Ectodermal cell (in vitro differentiated cells): Measurements from ENCODE around the gene CRTC1.
A peak's percentile ranks its signal among the peaks of the same experiment; 100 is the strongest.

Experiments
- H3K27ac ChIP-seq: 2 replicates; pipeline ENCODE4 v1.7.0; 2013; ENCODE audit warnings: mild to moderate bottlenecking, low read depth, low read length; ENCODE audit not compliant: insufficient read depth, poor library complexity, severe bottlenecking
- H3K27me3 ChIP-seq: 2 replicates; pipeline ENCODE4 v1.7.0; 2013; ENCODE audit warnings: mild to moderate bottlenecking, low read length; ENCODE audit not compliant: insufficient read depth, control insufficient read depth, poor library complexity, severe bottlenecking
- H3K36me3 ChIP-seq: one replicate; pipeline ENCODE4 v1.7.0; 2013; ENCODE audit warnings: low read length; ENCODE audit not compliant: control insufficient read depth, insufficient read depth
- H3K4me1 ChIP-seq: one replicate; pipeline ENCODE4 v1.7.0; 2013; ENCODE audit warnings: low read length; ENCODE audit not compliant: control insufficient read depth, insufficient read depth
- H3K4me3 ChIP-seq: 2 replicates; pipeline ENCODE4 v1.7.0; 2013; ENCODE audit warnings: low read depth, low read length, control low read depth; ENCODE audit not compliant: insufficient read depth
- H3K9me3 ChIP-seq: 2 replicates; pipeline ENCODE4 v1.7.0; 2013; ENCODE audit warnings: mild to moderate bottlenecking, low read length, moderate library complexity; ENCODE audit not compliant: control insufficient read depth
- WGBS, 2 experiments: methylation state at CpG; one replicate each; pipeline ENCODE4 v1.1.7; 2013; ENCODE audit warnings: missing lambda C conversion rate in 2 of 2; 5-methylcytosine and 5-hydroxymethylcytosine counted together

CRTC1 gene

GRCh38 chr19:18784786-18785120 is 101.3 kb downstream of the CRTC1 start:
- peaks cover 100% of the 10 kb centered on the region for H3K27me3 ChIP-seq
- H3K4me3 ChIP-seq = no peak overlapping the region
- H3K4me1 ChIP-seq = peaks cover 8% of the 10 kb centered on the region
- no peak overlapping the region for H3K27ac ChIP-seq
- H3K9me3 ChIP-seq = no peaks in the 10 kb centered on the region
- no peaks in the 10 kb centered on the region for H3K36me3 ChIP-seq
- 82% methylated on average over 16 of the region's 16 CpGs for whole genome bisulfite sequencing, 2 experiments

DNA sequence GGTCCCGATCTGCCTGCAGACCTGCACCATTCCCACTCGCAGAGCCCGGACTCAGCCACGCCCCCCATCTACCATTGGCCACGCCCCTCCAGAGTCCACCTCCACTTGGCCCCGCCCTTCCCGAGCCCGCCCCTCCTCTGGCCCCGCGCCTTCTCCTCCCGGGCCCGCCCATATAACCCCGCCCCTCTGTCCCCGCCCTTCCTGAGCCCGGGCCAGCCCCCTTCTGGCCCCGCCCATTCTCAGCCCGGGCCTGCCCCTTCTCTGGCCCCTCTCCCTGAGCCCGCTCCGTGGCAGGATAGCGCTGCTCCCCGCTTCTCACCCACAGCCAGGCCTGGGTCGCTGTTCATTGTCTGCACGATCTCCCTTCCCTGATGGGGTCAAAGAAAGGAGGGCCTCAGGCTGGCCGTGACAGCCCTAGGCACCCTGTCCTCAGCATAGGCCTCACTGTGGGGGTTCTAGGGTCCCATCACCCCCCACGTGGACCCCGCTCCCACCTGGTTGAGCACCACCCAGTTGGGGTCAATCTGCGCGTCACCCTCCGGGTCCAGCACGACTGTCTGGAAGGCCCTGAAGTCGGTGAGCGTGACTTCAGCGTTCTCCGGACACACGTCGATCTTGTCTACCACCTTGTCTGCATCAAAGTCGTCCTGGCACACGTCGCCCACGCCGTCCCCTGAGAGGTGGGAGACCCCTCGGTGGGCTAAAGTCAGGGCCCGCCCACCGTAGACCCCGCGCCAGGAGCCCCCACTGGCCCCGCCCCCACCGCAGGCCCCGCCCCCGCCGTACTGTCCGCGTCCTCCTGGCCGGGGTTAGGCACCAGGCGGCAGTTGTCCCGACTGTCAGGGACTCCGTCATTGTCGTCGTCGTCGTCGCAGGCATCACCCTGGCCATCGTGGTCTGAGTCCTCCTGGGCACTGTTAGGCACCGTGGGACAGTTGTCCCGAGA is 102.0 kb downstream of the CRTC1 start:
- Histone ChIP-seq H3K36me3 (no peaks in the 10 kb centered on the region), H3K4me1 (peaks cover 9% of the 10 kb centered on the region), H3K27me3 (peaks cover 100% of the 10 kb centered on the region), H3K4me3 (peak overlapping the region; percentile 13), H3K27ac (no peak overlapping the region), H3K9me3 (no peaks in the 10 kb centered on the region)
- 13 to 14% methylated on average over 65 of the region's 65 CpGs for WGBS, 2 experiments

DNA sequence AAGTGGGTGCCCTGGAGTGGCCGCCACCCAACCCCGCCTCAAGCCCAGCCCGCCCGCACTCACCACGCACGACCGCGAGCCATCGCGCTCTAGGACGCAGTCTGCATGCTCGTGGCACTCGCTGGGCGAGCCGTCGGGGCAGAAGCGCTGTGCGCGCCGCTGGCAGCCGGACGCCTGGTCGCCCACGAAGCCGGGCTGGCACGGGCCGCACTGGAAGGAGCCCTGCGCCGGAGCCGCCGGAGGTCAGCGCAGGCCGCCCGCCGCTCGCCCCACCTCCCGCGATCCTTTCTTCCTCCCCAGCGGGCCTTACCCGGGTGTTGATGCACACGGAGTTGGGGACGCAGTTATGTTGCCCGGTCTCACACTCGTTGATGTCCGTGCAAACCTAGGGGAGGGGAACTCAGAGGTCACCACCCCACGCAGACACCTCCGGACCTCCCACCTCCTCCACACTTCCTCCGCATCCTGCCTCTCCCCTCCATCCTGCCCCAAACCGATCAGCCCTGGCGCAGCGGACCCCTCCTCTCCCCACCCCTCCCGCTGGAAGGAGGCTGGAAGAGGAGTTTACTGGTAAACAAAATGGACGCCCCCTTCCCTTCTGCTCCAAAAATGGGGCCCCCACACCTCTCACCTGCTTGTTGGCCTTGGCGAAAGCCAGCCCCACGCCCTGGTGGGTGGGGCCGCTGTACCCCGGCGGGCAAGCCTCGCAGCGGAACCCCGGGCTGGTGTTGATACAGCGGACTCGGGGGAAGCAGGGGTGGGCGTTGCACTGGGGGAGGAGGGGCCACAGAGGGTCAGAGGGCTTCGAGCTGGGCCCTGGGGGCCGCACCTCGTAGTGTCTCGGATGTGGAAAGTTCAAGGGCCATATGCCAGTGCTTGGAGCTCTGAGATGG is 105.3 kb downstream of the CRTC1 start:
- WGBS, 2 experiments = 7% methylated on average over 68 of the region's 68 CpGs
- Histone ChIP-seq H3K27ac (no peak overlapping the region), H3K36me3 (no peaks in the 10 kb centered on the region), H3K4me1 (peaks cover 9% of the 10 kb centered on the region), H3K4me3 (no peak overlapping the region), H3K27me3 (peaks cover 100% of the 10 kb centered on the region), H3K9me3 (no peaks in the 10 kb centered on the region)

- no peak overlapping the region for H3K27ac ChIP-seq
- H3K36me3 ChIP-seq = no peaks in the 10 kb centered on the region
- H3K9me3 ChIP-seq = no peaks in the 10 kb centered on the region
- no peak overlapping the region for H3K4me3 ChIP-seq
- H3K4me1 ChIP-seq = peaks cover 9% of the 10 kb centered on the region
- peaks cover 100% of the 10 kb centered on the region for H3K27me3 ChIP-seq
- WGBS, 2 experiments = 3 to 5% methylated on average over 38 of the region's 38 CpGs
Measured at GRCh38 chr19:18789422-18789869, 106.0 kb downstream of the CRTC1 start.

- Histone ChIP-seq H3K9me3 (no peaks in the 10 kb centered on the region), H3K4me1 (peaks cover 9% of the 10 kb centered on the region), H3K4me3 (peak overlapping the region; percentile 4), H3K27ac (no peak overlapping the region), H3K27me3 (peaks cover 100% of the 10 kb centered on the region), H3K36me3 (no peaks in the 10 kb centered on the region)
- 1% methylated on average over 62 to 65 of the region's 65 CpGs for WGBS, 2 experiments
Measured at GRCh38 chr19:18789883-18790565, 106.5 kb downstream of the CRTC1 start.

GRCh38 chr19:18790566-18791314 is 107.3 kb downstream of the CRTC1 start, which contains the start of gene COMP:
COMP (minus strand) TSS chr19:18791305; CDS start chr19:18791269, 36 bp downstream.
- H3K4me3 ChIP-seq = peak within 1 kb of the TSS; percentile 4
- no peak within 1 kb of the TSS for H3K27ac ChIP-seq

DNA sequence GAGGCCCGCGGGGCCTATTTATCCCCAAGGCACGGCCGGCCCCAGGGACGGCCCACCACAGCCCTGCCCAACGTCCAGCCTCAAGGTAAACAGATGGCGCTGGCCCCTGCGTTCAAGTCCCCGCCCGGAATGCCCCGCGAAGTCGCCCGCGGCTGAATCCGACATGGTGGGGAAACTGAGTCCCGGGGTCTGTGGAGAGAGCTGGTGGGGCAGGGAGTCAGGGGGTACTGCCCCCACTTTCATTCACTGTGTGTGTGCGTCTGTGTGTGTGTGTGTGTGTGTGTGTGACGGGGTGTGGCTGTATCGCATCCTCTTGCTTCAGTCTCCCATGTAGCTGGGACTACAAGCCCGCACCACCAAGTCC is 107.8 kb downstream of the CRTC1 start:
- no peaks in the 10 kb centered on the region for H3K36me3 ChIP-seq
- WGBS, 2 experiments = 29 to 35% methylated on average over 19 to 21 of the region's 21 CpGs

More at GRCh38 chr19:18790566-18791314, 107.3 kb downstream of the CRTC1 start, which contains the start of gene COMP:
- Histone ChIP-seq H3K4me1 (peaks cover 11% of the 10 kb centered on the region), H3K9me3 (no peaks in the 10 kb centered on the region), H3K27me3 (peaks cover 100% of the 10 kb centered on the region), H3K36me3 (no peaks in the 10 kb centered on the region)
- 7 to 8% methylated on average over 61 of the region's 61 CpGs for WGBS, 2 experiments

GRCh38 chr19:18792661-18793060 is 109.2 kb downstream of the CRTC1 start:
- H3K27ac ChIP-seq = no peak overlapping the region
- no peaks in the 10 kb centered on the region for H3K36me3 ChIP-seq
- H3K9me3 ChIP-seq = no peaks in the 10 kb centered on the region
- H3K4me3 ChIP-seq = no peak overlapping the region
- H3K4me1 ChIP-seq = peaks cover 11% of the 10 kb centered on the region
- peaks cover 100% of the 10 kb centered on the region for H3K27me3 ChIP-seq
- 80 to 82% methylated on average over 3 of the region's 3 CpGs for WGBS, 2 experiments

More for the DNA sequence above, 107.8 kb downstream of the CRTC1 start:
- Histone ChIP-seq H3K4me1 (peaks cover 11% of the 10 kb centered on the region), H3K27ac (no peak overlapping the region), H3K9me3 (no peaks in the 10 kb centered on the region), H3K4me3 (no peak overlapping the region), H3K27me3 (peaks cover 100% of the 10 kb centered on the region)
